NCI-H1694 treated with DMSO at 0.1 percent for 48 hours (cell line): ENCODE data around the gene CNNM2.
"Not testable (repeated sequence)": the region's sequence is repeated elsewhere in the genome, so short reads cannot be mapped to it uniquely, and the experiment has no call there.

Experiments used
- DNase-seq: peaks from one replicate; lab custom pipeline; 2025; lab: John Stamatoyannopoulos, UW

CNNM2 gene

DNA sequence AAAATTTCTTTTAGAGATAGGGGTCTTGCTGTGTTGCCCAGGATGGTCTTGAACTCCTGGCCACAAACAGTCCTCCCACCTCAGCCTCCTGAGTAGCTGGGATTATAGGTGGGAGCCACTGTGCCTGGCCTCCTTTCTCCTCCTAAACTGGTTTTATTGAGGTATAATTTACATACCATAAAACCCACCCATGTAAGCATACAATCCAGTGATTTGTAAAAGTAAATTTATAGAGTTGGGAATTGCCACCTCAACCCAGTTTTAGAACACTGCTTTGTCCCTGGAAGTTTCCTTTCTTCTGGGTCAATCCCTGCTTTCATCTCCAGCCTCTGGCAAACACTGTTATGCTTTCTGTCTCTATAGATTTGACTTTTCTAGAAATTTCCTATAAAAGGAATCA lies 49.0 kb downstream of the CNNM2 start:
- no peak for DNase-seq

GRCh38 chr10:102970562-102971340 lies 52.7 kb downstream of the CNNM2 start:
- DNase-seq: no peak

GRCh38 chr10:102975483-102976379 lies 57.6 kb downstream of the CNNM2 start:
- DNase-seq: no peak

- not testable (repeated sequence) for DNase-seq
Observed at GRCh38 chr10:102976380-102976726, 58.3 kb downstream of the CNNM2 start.

- no peak for DNase-seq
Observed at GRCh38 chr10:102982296-102982695, 64.2 kb downstream of the CNNM2 start.

- DNase-seq: no peak
Observed at GRCh38 chr10:102984086-102984485, 66.0 kb downstream of the CNNM2 start.

GRCh38 chr10:102985811-102986210 lies 67.7 kb downstream of the CNNM2 start:
- no peak for DNase-seq

GRCh38 chr10:102988404-102989314 lies 70.6 kb downstream of the CNNM2 start:
- no peak for DNase-seq

GRCh38 chr10:102994531-102995295 lies 76.6 kb downstream of the CNNM2 start:
- no peak for DNase-seq

DNA sequence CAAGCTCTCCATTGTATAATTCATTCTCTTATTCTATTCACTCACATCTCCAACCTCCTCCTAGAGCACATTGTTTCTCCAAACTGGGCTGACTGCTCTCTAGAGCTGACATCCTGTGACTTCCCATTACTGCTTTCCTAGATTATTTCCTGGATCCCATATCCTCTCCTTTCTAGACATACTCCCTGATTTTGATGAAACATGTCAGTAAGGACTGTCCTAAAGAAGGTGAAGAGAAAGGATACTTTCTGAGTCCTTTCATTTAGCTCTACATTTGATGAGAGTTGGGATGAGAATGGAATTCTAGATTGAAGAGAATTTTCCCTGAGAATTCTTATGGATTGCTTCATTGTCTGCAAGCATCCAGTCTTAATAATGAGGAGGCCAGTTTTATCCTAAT lies 78.8 kb downstream of the CNNM2 start:
- DNase-seq: no peak

- no peak for DNase-seq
Observed at GRCh38 chr10:102997998-102998397, 79.9 kb downstream of the CNNM2 start.

GRCh38 chr10:102998399-102998907 lies 80.4 kb downstream of the CNNM2 start:
- no peak for DNase-seq

GRCh38 chr10:103000050-103000449 lies 82.0 kb downstream of the CNNM2 start:
- not testable (repeated sequence) for DNase-seq

DNA sequence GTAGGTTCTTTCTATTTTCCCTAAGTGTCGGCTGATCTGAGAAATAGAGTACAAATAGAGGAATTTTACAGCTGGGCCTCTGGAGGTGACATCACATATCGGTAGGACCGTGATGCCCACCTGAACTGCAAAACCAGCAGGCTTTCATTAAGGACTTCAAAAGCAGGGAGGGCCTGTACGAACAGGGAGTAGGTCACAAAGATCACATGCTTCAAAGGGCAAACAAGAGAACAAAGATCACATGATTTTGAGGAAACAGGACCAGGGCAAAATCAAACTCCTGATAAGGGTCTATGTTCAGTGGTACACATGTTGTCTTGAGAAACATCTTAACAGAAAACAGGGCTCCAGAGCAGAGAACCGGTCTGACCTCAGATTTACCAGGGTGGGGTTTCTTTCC lies 88.9 kb downstream of the CNNM2 start:
- no peak for DNase-seq

DNA sequence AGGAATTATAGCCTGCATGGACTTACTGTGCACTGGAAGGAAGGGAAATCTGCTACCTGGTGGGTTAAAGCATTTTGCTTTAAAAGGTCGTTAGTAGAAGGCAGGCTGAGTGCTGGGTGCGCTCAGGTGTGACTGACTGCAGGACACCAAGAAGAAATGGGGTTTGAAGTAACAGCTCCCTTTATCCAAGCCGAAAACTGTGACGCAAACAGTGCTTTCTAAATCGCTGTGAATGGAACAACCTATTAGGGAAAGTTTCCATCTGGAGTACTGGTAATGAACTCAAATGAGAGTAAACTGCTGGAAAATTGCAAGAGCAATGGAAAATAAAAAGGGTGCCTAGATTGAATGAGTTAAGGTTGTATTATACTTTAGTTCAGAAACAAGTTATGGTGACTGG lies 95.3 kb downstream of the CNNM2 start:
- DNase-seq: no peak

DNA sequence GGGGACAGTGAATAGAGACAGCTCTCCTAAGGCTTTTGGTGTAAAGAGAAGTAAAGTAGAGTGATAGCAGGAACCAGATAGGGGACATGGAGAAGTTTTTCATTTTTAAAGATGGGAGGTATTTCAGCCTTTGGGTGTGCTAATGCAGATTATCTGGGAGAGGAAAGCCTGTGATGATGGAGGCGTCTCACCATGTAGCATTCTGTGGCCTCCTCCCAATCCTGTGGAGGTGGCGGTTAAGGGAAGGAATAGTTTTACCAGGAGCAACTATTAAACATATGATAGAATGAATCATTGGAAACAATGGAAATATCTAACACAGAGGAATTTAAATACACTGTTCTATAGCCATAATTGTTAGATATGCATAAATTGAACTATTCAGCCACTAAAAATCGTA lies 101.3 kb downstream of the CNNM2 start:
- no peak for DNase-seq

DNA sequence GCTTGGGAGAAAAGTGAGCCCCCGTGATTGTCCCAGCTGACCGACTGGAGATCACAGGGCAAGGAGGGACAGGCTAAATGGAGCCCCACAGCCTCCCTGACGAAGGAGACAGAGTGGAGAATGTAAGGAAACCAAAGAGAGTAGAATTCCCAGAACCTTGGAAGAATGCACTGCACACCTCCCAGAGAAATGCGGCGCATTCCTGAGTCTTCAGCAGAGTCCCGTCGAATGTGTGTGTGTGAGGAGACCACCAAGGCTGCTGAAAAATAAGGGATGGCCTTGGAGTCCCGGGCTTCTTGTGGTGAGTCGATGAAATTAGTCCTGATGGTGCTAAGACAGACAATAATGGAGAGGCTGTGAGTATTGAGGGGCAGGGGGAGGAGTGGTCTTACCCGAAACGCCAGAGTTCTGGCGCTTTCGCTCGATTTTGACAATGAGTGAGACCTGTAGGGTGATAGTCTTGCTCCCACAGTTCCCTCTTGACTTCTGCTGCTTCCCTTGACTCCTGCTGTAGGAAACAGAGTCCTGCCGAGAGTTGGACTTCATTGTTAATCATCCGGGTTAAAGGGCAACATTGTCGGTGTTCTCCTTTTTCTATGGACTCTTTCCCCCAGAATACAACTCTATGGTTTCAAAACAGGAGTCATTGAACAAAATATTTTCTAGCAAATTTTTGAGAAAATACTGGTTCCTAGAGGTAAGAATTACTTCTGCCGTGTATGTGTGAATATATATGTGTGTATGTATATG lies 103.2 kb downstream of the CNNM2 start:
- no peak for DNase-seq

- no peak for DNase-seq
Observed at GRCh38 chr10:103021900-103022293, 103.8 kb downstream of the CNNM2 start.

DNA sequence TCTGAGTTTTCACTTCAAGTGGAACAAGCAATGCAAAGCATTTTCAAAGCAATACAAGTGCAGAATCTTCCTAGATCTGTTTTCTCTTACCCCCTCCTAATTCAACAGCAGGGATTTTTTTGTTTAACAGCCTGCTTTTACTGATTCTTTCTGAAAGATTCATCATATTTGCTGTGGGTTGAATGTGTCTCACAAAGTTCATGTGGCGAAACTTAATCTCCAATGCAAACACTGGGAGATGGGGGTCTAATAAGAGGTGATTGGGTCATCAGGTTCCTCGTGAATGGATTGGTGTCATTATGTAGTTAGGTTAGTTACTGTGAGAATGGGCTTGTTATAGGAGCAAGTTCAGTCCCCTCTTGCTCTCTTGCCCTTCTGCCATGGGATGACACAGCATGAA lies 107.6 kb downstream of the CNNM2 start:
- DNase-seq: no peak

- DNase-seq: no peak
Observed at GRCh38 chr10:103038570-103038969, 120.5 kb downstream of the CNNM2 start.

DNA sequence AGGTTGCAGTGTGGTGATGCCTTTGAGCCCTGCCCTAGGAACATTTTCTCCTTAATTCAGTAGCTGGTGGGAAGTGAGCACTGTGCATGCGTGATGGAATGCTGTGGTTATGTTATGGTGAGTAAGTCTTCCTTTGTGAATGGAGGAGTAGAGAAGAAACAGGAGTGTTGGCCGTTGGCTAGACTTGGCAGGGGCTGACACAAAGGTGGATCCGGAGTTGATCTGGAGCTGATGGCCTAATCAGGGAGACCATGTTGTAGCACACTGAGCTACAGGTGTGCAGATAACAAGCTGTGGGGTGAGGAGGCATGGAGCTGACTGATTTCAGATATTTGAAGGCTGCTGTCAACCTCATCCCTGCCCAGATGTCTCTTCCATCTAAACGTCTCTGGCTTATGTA lies 122.3 kb downstream of the CNNM2 start:
- DNase-seq: no peak
